IMR-90 (cell line): ENCODE results near the gene ARHGAP31. TPM values are rescaled to one million over a fixed set of nuclear protein-coding genes. Genes with fewer than 3 reads are reported as not detected.

Source experiments
- ATAC-seq: fragments of 200-7000 bp; cut with Tn5 transposase; 2 replicates; pipeline ENCODE4 v1.9.1; 2020; ENCODE audit warnings: low read depth, mild to moderate bottlenecking, moderate library complexity
- BruUV-seq: library from RNA; stranded (reverse); fragments of 400-500 nt; replicated peaks from 2 replicates; lab custom pipeline; 2021; lab: Mats Ljungman, UMichigan
- CTCF ChIA-PET: fragments of 300-600 bp; formaldehyde crosslinking; extraction: SDS; loops from one replicate; lab custom pipeline; 2021; ENCODE audit warnings: antibody characterized with exemption; lab: Yijun Ruan, JAX
- POLR2A ChIA-PET: fragments of 300-600 bp; sonication (Branson Sonifier 250); formaldehyde crosslinking; loops from one replicate; lab custom pipeline; 2022; ENCODE audit warnings: antibody characterized with exemption; ENCODE audit not compliant: unreplicated experiment; lab: Charles Lee
- DNase-seq: peaks from one replicate; pipeline ENCODE4 v3.0.0; 2013
- H2AFZ ChIP-seq: replicated peaks from 2 replicates; pipeline ENCODE3; 2013; ENCODE audit warnings: low read length, mild to moderate bottlenecking; ENCODE audit not compliant: poor library complexity
- H2AK5ac ChIP-seq: 2 replicates; pipeline ENCODE4 v1.6.1; 2013; ENCODE audit warnings: low read depth, low read length, inconsistent platforms
- H2AK9ac ChIP-seq: replicated peaks from 2 replicates; pipeline ENCODE3; 2013; ENCODE audit warnings: mild to moderate bottlenecking, low read depth, low read length, moderate library complexity; ENCODE audit not compliant: poor library complexity
- H2BK120ac ChIP-seq: 2 replicates; pipeline ENCODE4 v1.6.1; 2013; ENCODE audit warnings: low read depth, low read length, inconsistent platforms
- H2BK15ac ChIP-seq: 3 replicates; pipeline ENCODE4 v1.6.1; 2013; ENCODE audit warnings: low read depth, low read length, inconsistent platforms
- H2BK20ac ChIP-seq: 2 replicates; pipeline ENCODE4 v1.6.1; 2013; ENCODE audit warnings: low read depth, mild to moderate bottlenecking, inconsistent platforms, low read length, moderate library complexity
- H2BK5ac ChIP-seq: 2 replicates; pipeline ENCODE4 v1.6.1; 2013; ENCODE audit warnings: mild to moderate bottlenecking, low read depth, low read length, inconsistent platforms; ENCODE audit not compliant: poor library complexity, severe bottlenecking
- H3K14ac ChIP-seq: replicated peaks from 2 replicates; pipeline ENCODE4 v1.6.1; 2013; ENCODE audit warnings: low read depth, low read length, inconsistent platforms
- H3K18ac ChIP-seq: 2 replicates; pipeline ENCODE4 v1.6.1; 2013; ENCODE audit warnings: low read depth, low read length, control low read depth
- H3K23ac ChIP-seq: 2 replicates; pipeline ENCODE4 v1.6.1; 2013; ENCODE audit warnings: low read depth, low read length, inconsistent platforms
- H3K27ac ChIP-seq: 2 replicates; pipeline ENCODE4 v1.5.1; 2013; ENCODE audit warnings: mild to moderate bottlenecking, control low read depth, low read length; ENCODE audit not compliant: insufficient read depth
- H3K27me3 ChIP-seq: 2 replicates; pipeline ENCODE4 v1.6.1; 2013; ENCODE audit warnings: low read length; ENCODE audit not compliant: control insufficient read depth, insufficient read depth
- H3K36me3 ChIP-seq: 2 replicates; pipeline ENCODE4 v1.6.1; 2013; ENCODE audit warnings: low read length, mixed read lengths; ENCODE audit not compliant: control insufficient read depth, insufficient read depth
- H3K4ac ChIP-seq: 2 replicates; pipeline ENCODE4 v1.6.1; 2013; ENCODE audit warnings: low read depth, low read length, inconsistent platforms
- H3K4me1 ChIP-seq: 2 replicates; pipeline ENCODE4 v1.6.1; 2013; ENCODE audit warnings: low read length, mixed read lengths; ENCODE audit not compliant: control insufficient read depth, insufficient read depth
- H3K4me2 ChIP-seq: 2 replicates; pipeline ENCODE4 v1.6.1; 2013; ENCODE audit warnings: low read depth, mild to moderate bottlenecking, control low read depth, low read length, moderate library complexity
- H3K4me3 ChIP-seq: 2 replicates; pipeline ENCODE4 v1.5.1; 2013; ENCODE audit warnings: low read depth, mild to moderate bottlenecking, control low read depth, low read length, moderate library complexity; ENCODE audit not compliant: insufficient read depth
- H3K56ac ChIP-seq: 2 replicates; pipeline ENCODE4 v1.6.1; 2013; ENCODE audit warnings: low read length, inconsistent platforms; ENCODE audit not compliant: insufficient read depth; ENCODE audit errors: extremely low read depth
- H3K79me1 ChIP-seq, 2 experiments: 2 replicates each; pipeline ENCODE4 v1.6.1; 2013; ENCODE audit warnings: low read length in 2 of 2, inconsistent platforms in 1 of 2, low read depth in 1 of 2
- H3K9ac ChIP-seq: 2 replicates; pipeline ENCODE4 v1.6.1; 2013; ENCODE audit warnings: low read depth, low read length, control low read depth
- H3K9me1 ChIP-seq: 2 replicates; pipeline ENCODE4 v1.6.1; 2013; ENCODE audit warnings: low read length, inconsistent platforms; ENCODE audit not compliant: insufficient read depth
- H3K9me3 ChIP-seq: 2 replicates; pipeline ENCODE4 v1.6.1; 2013; ENCODE audit warnings: low read length; ENCODE audit not compliant: control insufficient read depth, insufficient read depth
- H4K20me1 ChIP-seq: 2 replicates; pipeline ENCODE4 v1.6.1; 2013; ENCODE audit warnings: low read length, inconsistent platforms; ENCODE audit not compliant: insufficient read depth
- H4K5ac ChIP-seq: 2 replicates; pipeline ENCODE4 v1.6.1; 2013; ENCODE audit warnings: mild to moderate bottlenecking, low read depth, low read length, control low read depth
- H4K8ac ChIP-seq, 2 experiments: 2 replicates each; pipeline ENCODE4 v1.6.1; 2013; ENCODE audit warnings: low read depth in 2 of 2, low read length in 2 of 2, control low read depth in 1 of 2, inconsistent platforms in 1 of 2
- H4K91ac ChIP-seq: 2 replicates; pipeline ENCODE4 v1.6.1; 2013; ENCODE audit warnings: low read depth, low read length, inconsistent platforms; ENCODE audit not compliant: insufficient read depth
- BHLHE40 ChIP-seq: fragments of 150-350 bp; IDR thresholded peaks from 2 replicates; pipeline ENCODE4 v1.6.1; 2016; ENCODE audit warnings: mild to moderate bottlenecking, low read depth, low read length
- CEBPB ChIP-seq: IDR thresholded peaks from 2 replicates; pipeline ENCODE4 v1.6.1; 2012; ENCODE audit warnings: low read depth, low read length, improper control_type of control experiment
- CHD1 ChIP-seq: IDR thresholded peaks from 2 replicates; pipeline ENCODE4 v1.6.1; 2012; ENCODE audit warnings: low read depth, low read length, improper control_type of control experiment
- FOS ChIP-seq: fragments of 150-350 bp; IDR thresholded peaks from 2 replicates; pipeline ENCODE4 v1.6.1; 2016; ENCODE audit warnings: low read depth, low read length
- MAFK ChIP-seq: IDR thresholded peaks from 2 replicates; pipeline ENCODE4 v1.6.1; 2012; ENCODE audit warnings: low read depth, low read length, improper control_type of control experiment
- MAZ ChIP-seq: IDR thresholded peaks from 2 replicates; pipeline ENCODE4 v1.6.1; 2012; ENCODE audit warnings: low read depth, mild to moderate bottlenecking, low read length, improper control_type of control experiment, moderate library complexity, borderline replicate concordance
- MXI1 ChIP-seq: IDR thresholded peaks from 2 replicates; pipeline ENCODE4 v1.6.1; 2012; ENCODE audit warnings: low read depth, mild to moderate bottlenecking, low read length, moderate library complexity, borderline replicate concordance
- NFE2L2 ChIP-seq: fragments of 150-350 bp; IDR thresholded peaks from 2 replicates; pipeline ENCODE4 v1.6.1; 2016; ENCODE audit warnings: low read depth, mild to moderate bottlenecking, low read length
- POLR2A ChIP-seq: IDR thresholded peaks from 2 replicates; pipeline ENCODE4 v1.6.1; 2012; ENCODE audit warnings: mild to moderate bottlenecking, low read depth, low read length
- RAD21 ChIP-seq: IDR thresholded peaks from 2 replicates; pipeline ENCODE4 v1.6.1; 2012; ENCODE audit warnings: low read length, improper control_type of control experiment
- RCOR1 ChIP-seq: IDR thresholded peaks from 2 replicates; pipeline ENCODE4 v1.6.1; 2012; ENCODE audit warnings: mild to moderate bottlenecking, low read length, improper control_type of control experiment; ENCODE audit not compliant: insufficient replicate concordance
- RFX5 ChIP-seq: IDR thresholded peaks from 2 replicates; pipeline ENCODE4 v1.8.0; 2012; ENCODE audit warnings: low read depth, mild to moderate bottlenecking, low read length, moderate library complexity
- SMC3 ChIP-seq: fragments of 150-350 bp; IDR thresholded peaks from 2 replicates; pipeline ENCODE4 v1.6.1; 2016; ENCODE audit warnings: low read depth, mild to moderate bottlenecking, antibody characterized with exemption, low read length, moderate library complexity
- WGBS, 2 experiments: methylation state at CpG; one replicate each; pipeline versions ENCODE4 v1.1.5 to v1.1.7; 2013; ENCODE audit warnings: missing lambda C conversion rate in 2 of 2; ENCODE audit not compliant: insufficient read length in 1 of 2; ENCODE audit errors: extremely low coverage in 2 of 2; 5-methylcytosine and 5-hydroxymethylcytosine counted together
- dilution Hi-C: fragments of 300-500 bp; cut with HindIII; formaldehyde crosslinking; loops from one replicate; pipeline ENCODE4 v1.14.3; 2018; ENCODE audit warnings: low sequenced_read_pairs; ENCODE audit not compliant: unreplicated experiment
- in situ Hi-C: fragments of 300-500 bp; cut with MboI; formaldehyde crosslinking; loops from 3 replicates; pipeline ENCODE4 v1.14.3; 2019; ENCODE audit warnings: low sequenced_read_pairs, inconsistent platforms, mixed read lengths
- intact Hi-C: fragments of 100-400 bp; cut with micrococcal nuclease; formaldehyde crosslinking; loops from 2 replicates; pipeline ENCODE4 v1.10.0; 2022
- polyA plus RNA-seq, 3 experiments: library from polyadenylated mRNA; depleted of rRNA; stranded (reverse); fragments of >200 nt; gene quantifications; 2 replicates each; pipeline ENCODE4 v1.2.3, GENCODE V29; 2012; ENCODE audit warnings: low replicate concordance in 1 of 3
- total RNA-seq: library from RNA; depleted of rRNA; stranded (reverse); fragments of >200 nt; gene quantifications from 2 replicates; pipeline ENCODE4 v1.2.3, GENCODE V29; 2012
- TF ChIP-seq, protein P1 (sequence below): fragments of 150-350 bp; IDR thresholded peaks from 2 replicates; pipeline ENCODE4 v1.6.1; 2017; ENCODE audit warnings: mild to moderate bottlenecking, antibody characterized with exemption, low read length, low read depth
- TF ChIP-seq, protein P2 (sequence below): fragments of 150-350 bp; IDR thresholded peaks from 2 replicates; pipeline ENCODE4 v1.6.1; 2016; ENCODE audit warnings: low read depth, mild to moderate bottlenecking, low read length, moderate library complexity, borderline replicate concordance
- TF ChIP-seq, protein P3 (sequence below): conservative IDR thresholded peaks from 2 replicates; pipeline ENCODE4 v1.5.1; 2012; ENCODE audit warnings: mild to moderate bottlenecking, low read depth, low read length, improper control_type of control experiment

The ARHGAP31 gene
- total and polyA plus RNA-seq, 2 of the 4 experiments (the other 2 are of a cell fraction), result 6.6 to 7.7 TPM

DNA sequence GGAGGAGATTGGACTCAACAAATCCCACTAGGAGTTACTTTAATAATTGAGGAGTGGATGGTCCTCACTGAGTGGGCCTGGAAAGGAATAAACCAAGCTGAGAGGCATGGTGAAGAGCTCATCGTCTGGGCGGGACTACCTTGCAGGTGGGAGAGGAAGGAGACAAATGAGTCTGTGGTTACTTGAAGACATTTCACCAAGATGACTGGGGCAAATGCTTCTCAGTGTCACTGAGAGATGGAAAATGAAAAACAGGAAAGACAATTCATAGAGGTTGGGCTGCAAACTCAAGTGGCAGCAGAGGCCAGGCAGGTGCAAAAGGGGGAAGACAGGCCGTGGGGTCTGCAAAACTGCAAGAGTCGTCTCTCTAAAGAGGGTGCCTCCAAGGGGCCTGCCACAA lies 1.5 kb upstream of the ARHGAP31 start:
- H4K20me1 ChIP-seq, result no peaks in the 10 kb centered on the region
- ATAC-seq, result no peak
- no peak overlapping the region for H4K5ac ChIP-seq
- H3K27me3 ChIP-seq, result no peaks in the 10 kb centered on the region
- no peak overlapping the region for H4K8ac ChIP-seq
- no peak overlapping the region for H2AK5ac ChIP-seq
- CTCF ChIA-PET, result interaction anchor here (0.8 to 1.6 kb wide), 2 partner anchors 55 to 61 kb away, joined by 3 to 4 read pairs; no protein-coding TSS in a partner anchor
- no peak overlapping the region for H4K91ac ChIP-seq
- H3K18ac ChIP-seq, result no peak overlapping the region
- H2AK9ac ChIP-seq, result no peak overlapping the region
- H3K4me2 ChIP-seq, result no peak overlapping the region
- 100% methylated on average over 2 of the region's 4 CpGs; no CpG with 5 or more reads in 1 of the 2 experiments for WGBS, 2 experiments
- intact Hi-C loops (loop anchor here (10.0 kb wide), 1 partner anchor 142 kb away; no protein-coding TSS in a partner anchor), dilution Hi-C loops (no loop called here), in situ Hi-C loops (loop anchor here (5.0 to 25.0 kb wide), 2 partner anchors 60 to 395 kb away; partner anchors contain the start of gene COX17)
- H2BK5ac ChIP-seq, result no peak overlapping the region
- H2BK15ac ChIP-seq, result no peak overlapping the region
- no peak overlapping the region for H3K4me3 ChIP-seq
- BruUV-seq, result no TSS peak
- no peak overlapping the region for H3K4ac ChIP-seq
- H2AFZ ChIP-seq, result no peak overlapping the region
- no peak overlapping the region for H2BK20ac ChIP-seq
- H3K4me1 ChIP-seq, result peaks cover 5% of the 10 kb centered on the region
- POLR2A ChIA-PET, result no interaction called here
- no peak overlapping the region for H3K14ac ChIP-seq
- no peak for DNase-seq
- H3K79me1 ChIP-seq, result peaks cover 7 to 27% of the 10 kb centered on the region in 2 experiments
- peaks cover 5% of the 10 kb centered on the region; the same call in 1 of the 2 replicates for H3K9me1 ChIP-seq
- TF ChIP-seq RAD21 (no peak), BHLHE40 (no peak), RFX5 (no peak), FOS (no peak), MAZ (no peak), CHD1 (no peak), SMC3 (no peak), CEBPB (no peak), POLR2A (no peak), MAFK (no peak), NFE2L2 (no peak), MXI1 (no peak), RCOR1 (no peak)
- TF ChIP-seq, protein P1, sequence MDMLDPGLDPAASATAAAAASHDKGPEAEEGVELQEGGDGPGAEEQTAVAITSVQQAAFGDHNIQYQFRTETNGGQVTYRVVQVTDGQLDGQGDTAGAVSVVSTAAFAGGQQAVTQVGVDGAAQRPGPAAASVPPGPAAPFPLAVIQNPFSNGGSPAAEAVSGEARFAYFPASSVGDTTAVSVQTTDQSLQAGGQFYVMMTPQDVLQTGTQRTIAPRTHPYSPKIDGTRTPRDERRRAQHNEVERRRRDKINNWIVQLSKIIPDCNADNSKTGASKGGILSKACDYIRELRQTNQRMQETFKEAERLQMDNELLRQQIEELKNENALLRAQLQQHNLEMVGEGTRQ, result no peak
- TF ChIP-seq, protein P2, sequence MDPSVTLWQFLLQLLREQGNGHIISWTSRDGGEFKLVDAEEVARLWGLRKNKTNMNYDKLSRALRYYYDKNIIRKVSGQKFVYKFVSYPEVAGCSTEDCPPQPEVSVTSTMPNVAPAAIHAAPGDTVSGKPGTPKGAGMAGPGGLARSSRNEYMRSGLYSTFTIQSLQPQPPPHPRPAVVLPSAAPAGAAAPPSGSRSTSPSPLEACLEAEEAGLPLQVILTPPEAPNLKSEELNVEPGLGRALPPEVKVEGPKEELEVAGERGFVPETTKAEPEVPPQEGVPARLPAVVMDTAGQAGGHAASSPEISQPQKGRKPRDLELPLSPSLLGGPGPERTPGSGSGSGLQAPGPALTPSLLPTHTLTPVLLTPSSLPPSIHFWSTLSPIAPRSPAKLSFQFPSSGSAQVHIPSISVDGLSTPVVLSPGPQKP, result no peak
- TF ChIP-seq, protein P3, sequence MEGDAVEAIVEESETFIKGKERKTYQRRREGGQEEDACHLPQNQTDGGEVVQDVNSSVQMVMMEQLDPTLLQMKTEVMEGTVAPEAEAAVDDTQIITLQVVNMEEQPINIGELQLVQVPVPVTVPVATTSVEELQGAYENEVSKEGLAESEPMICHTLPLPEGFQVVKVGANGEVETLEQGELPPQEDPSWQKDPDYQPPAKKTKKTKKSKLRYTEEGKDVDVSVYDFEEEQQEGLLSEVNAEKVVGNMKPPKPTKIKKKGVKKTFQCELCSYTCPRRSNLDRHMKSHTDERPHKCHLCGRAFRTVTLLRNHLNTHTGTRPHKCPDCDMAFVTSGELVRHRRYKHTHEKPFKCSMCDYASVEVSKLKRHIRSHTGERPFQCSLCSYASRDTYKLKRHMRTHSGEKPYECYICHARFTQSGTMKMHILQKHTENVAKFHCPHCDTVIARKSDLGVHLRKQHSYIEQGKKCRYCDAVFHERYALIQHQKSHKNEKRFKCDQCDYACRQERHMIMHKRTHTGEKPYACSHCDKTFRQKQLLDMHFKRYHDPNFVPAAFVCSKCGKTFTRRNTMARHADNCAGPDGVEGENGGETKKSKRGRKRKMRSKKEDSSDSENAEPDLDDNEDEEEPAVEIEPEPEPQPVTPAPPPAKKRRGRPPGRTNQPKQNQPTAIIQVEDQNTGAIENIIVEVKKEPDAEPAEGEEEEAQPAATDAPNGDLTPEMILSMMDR, result no peak
- no peak overlapping the region for H3K23ac ChIP-seq
- H2BK120ac ChIP-seq, result no peak overlapping the region
- no peak overlapping the region for H3K27ac ChIP-seq
- no peak overlapping the region for H3K56ac ChIP-seq
- peaks cover 4% of the 10 kb centered on the region; the same call in 1 of the 2 replicates for H3K36me3 ChIP-seq
- no peak overlapping the region for H3K9ac ChIP-seq
- H3K9me3 ChIP-seq, result no peaks in the 10 kb centered on the region
